H1 (cell line): ENCODE measurements around the gene CGNL1. TPM values are rescaled to one million over a fixed set of nuclear protein-coding genes. Genes with fewer than 3 reads are reported as not detected.
A peak's percentile ranks its signal among the peaks of the same experiment; 100 is the strongest.

ENCODE experiments used
- CTCF ChIA-PET: fragments of 300-600 bp; sonication (Branson Sonifier 250); formaldehyde crosslinking; loops from one replicate; lab custom pipeline; 2021; ENCODE audit not compliant: partially characterized antibody; lab: Charles Lee
- POLR2A ChIA-PET: fragments of 300-600 bp; sonication (Branson Sonifier 250); formaldehyde crosslinking; loops from one replicate; lab custom pipeline; 2021; ENCODE audit warnings: inconsistent platforms; ENCODE audit not compliant: partially characterized antibody; lab: Charles Lee
- DNase-seq, 2 experiments: peaks; one replicate each; pipeline versions ENCODE4 v3.0.0 to v3.0.0-alpha.2; 2010 to 2022; ENCODE audit warnings: low spot score in 2 of 2, low read depth in 1 of 2, mixed read lengths in 1 of 2
- FAIRE-seq: peaks from 2 replicates; lab custom pipeline; 2011; peaks lifted over from hg19 to GRCh38; lab: Jason Lieb, UNC
- H2AFZ ChIP-seq: 2 replicates; pipeline ENCODE4 v1.8.1; 2012; ENCODE audit warnings: low read length, inconsistent platforms
- H2AK5ac ChIP-seq: 2 replicates; pipeline ENCODE4 v1.6.1; 2013; ENCODE audit warnings: low read depth, low read length
- H2BK120ac ChIP-seq: replicated peaks from 2 replicates; pipeline ENCODE3; 2013; ENCODE audit warnings: low read depth, low read length, inconsistent platforms
- H2BK12ac ChIP-seq: 2 replicates; pipeline ENCODE4 v1.6.1; 2013; ENCODE audit warnings: low read depth, low read length
- H2BK15ac ChIP-seq: 2 replicates; pipeline ENCODE4 v1.6.1; 2013; ENCODE audit warnings: low read length
- H2BK20ac ChIP-seq: 2 replicates; pipeline ENCODE4 v1.6.1; 2013; ENCODE audit warnings: low read length
- H2BK5ac ChIP-seq: 2 replicates; pipeline ENCODE4 v1.6.1; 2013; ENCODE audit warnings: low read depth, low read length
- H3K14ac ChIP-seq: 2 replicates; pipeline ENCODE4 v1.6.1; 2013; ENCODE audit warnings: inconsistent platforms; ENCODE audit not compliant: insufficient read length
- H3K18ac ChIP-seq: 2 replicates; pipeline ENCODE4 v1.6.1; 2013; ENCODE audit warnings: low read length; ENCODE audit errors: extremely low read depth
- H3K23ac ChIP-seq: 2 replicates; pipeline ENCODE4 v1.6.1; 2013; ENCODE audit warnings: inconsistent platforms; ENCODE audit not compliant: insufficient read length
- H3K23me2 ChIP-seq: 2 replicates; pipeline ENCODE4 v1.6.1; 2013; ENCODE audit warnings: low read depth, low read length
- H3K27ac ChIP-seq: 2 replicates; pipeline ENCODE4 v1.6.1; 2011; ENCODE audit warnings: low read depth, low read length, inconsistent platforms
- H3K27me3 ChIP-seq, 4 experiments: replicated peaks in 1 of 4; 1 replicate in 1 of 4; 2 replicates in 3 of 4; pipeline versions ENCODE4 v1.6.1 to v1.8.1; 2011 to 2013; ENCODE audit warnings: low read length in 3 of 4, mild to moderate bottlenecking in 3 of 4, inconsistent platforms in 2 of 4, mixed read lengths in 2 of 4, moderate library complexity in 1 of 4; ENCODE audit not compliant: control insufficient read depth in 3 of 4, insufficient read depth in 3 of 4; ENCODE audit errors: extremely low read depth in 1 of 4
- H3K36me3 ChIP-seq, 4 experiments: 2 replicates each; pipeline versions ENCODE4 v1.6.1 to v1.8.1; 2011 to 2013; ENCODE audit warnings: mild to moderate bottlenecking in 4 of 4, low read length in 3 of 4, moderate library complexity in 2 of 4, control low read depth in 1 of 4, inconsistent platforms in 1 of 4; ENCODE audit not compliant: insufficient read depth in 4 of 4, control insufficient read depth in 2 of 4
- H3K4ac ChIP-seq: replicated peaks from 2 replicates; pipeline ENCODE3; 2013; ENCODE audit warnings: low read length, low read depth, mixed read lengths, inconsistent platforms; ENCODE audit not compliant: insufficient read length
- H3K4me1 ChIP-seq, 4 experiments: replicated peaks in 1 of 4; 1 replicate in 1 of 4; 2 replicates in 3 of 4; pipeline versions ENCODE4 v1.6.1 to v1.8.1; 2011 to 2013; ENCODE audit warnings: low read length in 3 of 4, inconsistent platforms in 2 of 4, mixed read lengths in 1 of 4; ENCODE audit not compliant: insufficient read depth in 4 of 4, control insufficient read depth in 3 of 4
- H3K4me2 ChIP-seq, 2 experiments: 2 replicates each; pipeline versions ENCODE4 v1.6.1 to v1.8.1; 2011 to 2013; ENCODE audit warnings: low read depth in 2 of 2, low read length in 2 of 2, control low read depth in 1 of 2, inconsistent platforms in 1 of 2, mild to moderate bottlenecking in 1 of 2; ENCODE audit not compliant: insufficient read depth in 1 of 2
- H3K4me3 ChIP-seq, 4 experiments: fragments of 200-600, 300-600 bp in 1 of 4; sonication (generic), shearing (Covaris generic), sonication (Bioruptor Twin) in 1 of 4; 2 replicates each; pipeline versions ENCODE4 v1.5.1 to v1.8.1; 2011 to 2016; ENCODE audit warnings: low read length in 4 of 4, low read depth in 3 of 4, control low read depth in 2 of 4, inconsistent platforms in 2 of 4, mild to moderate bottlenecking in 2 of 4, mixed read lengths in 1 of 4, moderate library complexity in 1 of 4; ENCODE audit not compliant: insufficient read depth in 2 of 4; ENCODE audit errors: extremely low read depth in 1 of 4
- H3K56ac ChIP-seq: replicated peaks from 2 replicates; pipeline ENCODE3; 2013; ENCODE audit warnings: low read depth, mild to moderate bottlenecking, mixed read lengths, low read length, inconsistent platforms; ENCODE audit not compliant: insufficient read length
- H3K79me1 ChIP-seq: 2 replicates; pipeline ENCODE4 v1.6.1; 2013; ENCODE audit warnings: low read depth, low read length, control low read depth
- H3K79me2 ChIP-seq, 2 experiments: 2 replicates each; pipeline versions ENCODE4 v1.6.1 to v1.8.1; 2012 to 2013; ENCODE audit warnings: low read length in 2 of 2, mild to moderate bottlenecking in 2 of 2, inconsistent platforms in 1 of 2; ENCODE audit not compliant: insufficient read depth in 2 of 2, control insufficient read depth in 1 of 2
- H3K9ac ChIP-seq, 4 experiments: replicated peaks in 1 of 4; 1 replicate in 1 of 4; 2 replicates in 3 of 4; pipeline versions ENCODE4 v1.6.1 to v1.8.1; 2011 to 2013; ENCODE audit warnings: low read depth in 3 of 4, low read length in 3 of 4, control low read depth in 2 of 4, mild to moderate bottlenecking in 2 of 4, moderate library complexity in 2 of 4, inconsistent platforms in 1 of 4; ENCODE audit errors: extremely low read depth in 1 of 4
- H3K9me3 ChIP-seq, 2 experiments: 2 replicates each; pipeline versions ENCODE4 v1.6.1 to v1.8.1; 2012 to 2013; ENCODE audit warnings: mild to moderate bottlenecking in 2 of 2, moderate library complexity in 2 of 2, control low read depth in 1 of 2, inconsistent platforms in 1 of 2, low read depth in 1 of 2, low read length in 1 of 2, mixed read lengths in 1 of 2; ENCODE audit not compliant: insufficient read depth in 2 of 2
- H4K20me1 ChIP-seq, 2 experiments: replicated peaks in 1 of 2; 2 replicates each; pipeline versions ENCODE3 to v1.8.1; 2011 to 2013; ENCODE audit warnings: inconsistent platforms in 2 of 2, low read length in 2 of 2, mild to moderate bottlenecking in 1 of 2; ENCODE audit not compliant: insufficient read depth in 2 of 2, control insufficient read depth in 1 of 2
- H4K5ac ChIP-seq: 2 replicates; pipeline ENCODE4 v1.6.1; 2013; ENCODE audit warnings: low read length, low read depth, mixed read lengths, inconsistent platforms; ENCODE audit not compliant: insufficient read length
- H4K8ac ChIP-seq: 2 replicates; pipeline ENCODE4 v1.8.0; 2013; ENCODE audit warnings: mild to moderate bottlenecking, moderate library complexity, low read length, inconsistent platforms; ENCODE audit not compliant: insufficient read depth; ENCODE audit errors: extremely low read depth
- H4K91ac ChIP-seq: replicated peaks from 2 replicates; pipeline ENCODE3; 2013; ENCODE audit warnings: low read length, mixed read lengths, inconsistent platforms; ENCODE audit not compliant: insufficient read length
- CEBPB ChIP-seq: IDR thresholded peaks from 2 replicates; pipeline ENCODE4 v1.6.1; 2012; ENCODE audit warnings: low read depth, low read length
- RAD21 ChIP-seq, 2 experiments: IDR thresholded peaks in 1 of 2; conservative IDR thresholded peaks in 1 of 2; 2 replicates each; pipeline ENCODE4 v1.6.1; 2011; ENCODE audit warnings: low read depth in 2 of 2, low read length in 2 of 2, improper control_type of control experiment in 1 of 2, inconsistent platforms in 1 of 2, mild to moderate bottlenecking in 1 of 2, moderate library complexity in 1 of 2
- RBBP5 ChIP-seq: IDR thresholded peaks from 2 replicates; pipeline ENCODE4 v1.7.1; 2012; ENCODE audit warnings: low read depth, mild to moderate bottlenecking, inconsistent platforms, low read length, moderate library complexity, borderline replicate concordance
- WGBS, 2 experiments: shearing (Covaris generic) in 1 of 2; methylation state at CpG; one replicate each; pipeline versions ENCODE4 v1.1.6 to v1.1.7; 2013 to 2015; ENCODE audit warnings: low lambda C conversion rate in 2 of 2, mixed read lengths in 2 of 2, inconsistent platforms in 1 of 2, low coverage in 1 of 2, missing lambda C conversion rate in 1 of 2; ENCODE audit not compliant: insufficient replicate concordance in 2 of 2, insufficient coverage in 1 of 2, insufficient read length in 1 of 2; ENCODE audit errors: extremely low coverage in 1 of 2, missing lambda C conversion rate in 1 of 2; 5-methylcytosine and 5-hydroxymethylcytosine counted together
- polyA plus RNA-seq, 7 experiments: library from polyadenylated mRNA; depleted of rRNA in 3 of 7; stranded (reverse) in 5 of 7; unstranded in 2 of 7; fragments of >200 nt in 5 of 7; fragments of 200-250 nt in 2 of 7; gene quantifications; 1 replicate in 5 of 7; 2 replicates in 1 of 7; 4 replicates in 1 of 7; pipeline versions ENCODE4 v1.2.1 to v1.2.3, GENCODE V29; 2011 to 2013; ENCODE audit warnings: missing spikeins in 2 of 7, mixed read lengths in 2 of 7
- total RNA-seq: library from RNA; stranded (reverse); fragmentation: NEBNext Ultra II Directional; extraction: Animal tissue kit (Norgen Biotek cat#: 25700); gene quantifications from 2 replicates; pipeline ENCODE4 v1.2.1, GENCODE V29; 2021
- TF ChIP-seq, protein P1 (sequence below), 3 experiments: IDR thresholded peaks; 1 replicate in 2 of 3; 2 replicates in 1 of 3; pipeline versions ENCODE4 v1.5.1 to v1.6.1; 2011; ENCODE audit warnings: low read length in 3 of 3, mild to moderate bottlenecking in 3 of 3, inconsistent platforms in 2 of 3, low read depth in 1 of 3, moderate library complexity in 1 of 3; ENCODE audit not compliant: insufficient read depth in 1 of 3; ENCODE audit errors: control extremely low read depth in 1 of 3

CGNL1 gene
- total and polyA plus RNA-seq, 2 of the 8 experiments (the other 6 are each of a cell fraction or from before 2014, with no cell fraction given), result 21.8 to 75.6 TPM

DNA sequence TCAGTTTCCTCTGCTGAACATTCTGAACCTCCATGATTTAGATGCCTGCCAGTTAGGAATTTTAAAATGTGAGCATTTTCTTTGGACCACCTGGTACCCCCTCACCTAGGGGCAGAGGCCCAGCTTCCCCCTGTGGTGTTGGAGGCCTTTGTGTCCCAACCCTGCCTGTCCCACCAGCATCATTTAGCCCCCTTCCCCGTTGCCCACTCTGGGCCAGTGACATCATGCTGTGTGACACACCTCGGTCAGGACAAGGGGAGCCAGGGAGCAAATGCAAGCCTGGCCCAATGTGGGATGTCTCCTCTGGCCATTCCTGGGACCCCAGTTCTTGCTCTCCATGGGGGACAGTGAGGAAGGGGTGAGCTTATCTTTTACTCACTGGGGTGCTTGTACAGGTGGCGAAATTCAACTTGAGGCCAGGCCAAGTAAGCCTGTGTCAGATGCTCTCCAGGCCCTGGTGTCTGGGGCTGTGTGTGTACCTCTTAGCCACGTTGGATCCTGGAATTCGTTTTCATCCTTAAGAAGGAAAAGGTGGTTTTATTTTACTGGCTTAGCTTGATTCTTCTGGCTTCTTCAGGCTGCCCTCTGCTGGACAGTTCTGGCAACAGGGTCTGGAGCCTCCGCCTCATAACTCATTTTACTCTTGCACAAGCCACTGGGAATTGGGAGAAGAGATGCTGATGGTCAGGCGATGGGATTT is 165.7 kb downstream of the CGNL1 start:
- peak; percentile 78 for FAIRE-seq

More for the DNA sequence above, 165.7 kb downstream of the CGNL1 start:
- H3K4me2 ChIP-seq, result no peak overlapping the region
- no peak overlapping the region for H3K56ac ChIP-seq
- H3K27me3 ChIP-seq, result no peaks in the 10 kb centered on the region
- no peaks in the 10 kb centered on the region for H3K23me2 ChIP-seq
- H3K4me1 ChIP-seq, result 0 out of 7 replicates have a peak, but pooled peaks cover 0 to 1% (median 0%) of the 10 kb centered on the region in 4 experiments
- no peak overlapping the region for H3K4me3 ChIP-seq
- no peak overlapping the region for H4K5ac ChIP-seq
- no peak overlapping the region for H2BK120ac ChIP-seq
- H3K23ac ChIP-seq, result no peak overlapping the region
- WGBS, 2 experiments, result 78% methylated on average over 7 of the region's 7 CpGs; no CpG with 5 or more reads in 1 of the 2 experiments
- 0 out of 2 replicates have a peak overlapping the region, but pooled peaks have one; percentile 21 for H2BK15ac ChIP-seq
- H4K8ac ChIP-seq, result no peak overlapping the region
- no peak overlapping the region for H3K4ac ChIP-seq
- H3K36me3 ChIP-seq, result peaks cover 17 to 52% (median 26%) of the 10 kb centered on the region in 4 experiments
- no peaks in the 10 kb centered on the region; the same call in 1 of the 2 replicates for H3K79me1 ChIP-seq
- no peak overlapping the region for H4K91ac ChIP-seq
- no peaks in the 10 kb centered on the region for H3K79me2 ChIP-seq
- H3K27ac ChIP-seq, result no peak overlapping the region
- no peak overlapping the region for H3K14ac ChIP-seq
- H3K9ac ChIP-seq, result no peak overlapping the region
- DNase-seq, result peak in 1 of 2 experiments; percentile 83
- no peaks in the 10 kb centered on the region for H3K9me3 ChIP-seq
- H2BK5ac ChIP-seq, result no peak overlapping the region
- H2BK12ac ChIP-seq, result no peak overlapping the region; the same call in 1 of the 2 replicates
- ChIA-PET POLR2A (no interaction called here), CTCF (interaction anchor here (0.6 to 9.9 kb wide), 44 partner anchors 8 to 1050 kb away, joined by 3 to 181 read pairs (median 5); partner anchors contain the start of genes CGNL1 and POLR2M)
- H2AK5ac ChIP-seq, result no peak overlapping the region
- H4K20me1 ChIP-seq, result no peaks in the 10 kb centered on the region
- TF ChIP-seq RAD21 (IDR thresholded peaks at IDR 0.05 in 1 of 2, conservative IDR thresholded peaks at IDR 0.05 in 1 of 2; ENCODE audit: low read depth in 2 of 2, low read length in 2 of 2) (peak; percentile 56 to 65), RBBP5 (no peak), CEBPB (peak; percentile 67)
- TF ChIP-seq, protein P1, sequence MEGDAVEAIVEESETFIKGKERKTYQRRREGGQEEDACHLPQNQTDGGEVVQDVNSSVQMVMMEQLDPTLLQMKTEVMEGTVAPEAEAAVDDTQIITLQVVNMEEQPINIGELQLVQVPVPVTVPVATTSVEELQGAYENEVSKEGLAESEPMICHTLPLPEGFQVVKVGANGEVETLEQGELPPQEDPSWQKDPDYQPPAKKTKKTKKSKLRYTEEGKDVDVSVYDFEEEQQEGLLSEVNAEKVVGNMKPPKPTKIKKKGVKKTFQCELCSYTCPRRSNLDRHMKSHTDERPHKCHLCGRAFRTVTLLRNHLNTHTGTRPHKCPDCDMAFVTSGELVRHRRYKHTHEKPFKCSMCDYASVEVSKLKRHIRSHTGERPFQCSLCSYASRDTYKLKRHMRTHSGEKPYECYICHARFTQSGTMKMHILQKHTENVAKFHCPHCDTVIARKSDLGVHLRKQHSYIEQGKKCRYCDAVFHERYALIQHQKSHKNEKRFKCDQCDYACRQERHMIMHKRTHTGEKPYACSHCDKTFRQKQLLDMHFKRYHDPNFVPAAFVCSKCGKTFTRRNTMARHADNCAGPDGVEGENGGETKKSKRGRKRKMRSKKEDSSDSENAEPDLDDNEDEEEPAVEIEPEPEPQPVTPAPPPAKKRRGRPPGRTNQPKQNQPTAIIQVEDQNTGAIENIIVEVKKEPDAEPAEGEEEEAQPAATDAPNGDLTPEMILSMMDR (IDR thresholded peaks at IDR 0.05; ENCODE audit: control extremely low read depth in 1 of 3, insufficient read depth in 1 of 3, low read depth in 1 of 3, low read length in 3 of 3), result peak; percentile 63 to 85 (median 70)
- no peak overlapping the region for H3K18ac ChIP-seq
- H2BK20ac ChIP-seq, result no peak overlapping the region
- H2AFZ ChIP-seq, result no peak overlapping the region
